Thyroid gland (tissue), 4 donors: Measurements from ENCODE around the gene TXN.

ENCODE experiments used
- CTCF ChIP-seq, 6 experiments: fragments of 200-600 bp in 3 of 6; fragments of 450-650 bp in 3 of 6; sonication (generic) in 3 of 6; IDR thresholded peaks; one replicate each; pipeline ENCODE4 v1.5.1; 2016 to 2019; ENCODE audit warnings: antibody characterized with exemption in 6 of 6, mild to moderate bottlenecking in 2 of 6, inconsistent platforms in 1 of 6, moderate library complexity in 1 of 6
- POLR2A ChIP-seq, 2 donors: fragments of 450-650 bp; IDR thresholded peaks; one replicate each; pipeline ENCODE4 v1.6.1; 2017; ENCODE audit warnings: antibody characterized with exemption in 2 of 2, mild to moderate bottlenecking in 2 of 2, moderate library complexity in 1 of 2

GRCh38 chr9:110197330-110198187 is 58.7 kb downstream of the TXN start:
- no peak for TF ChIP-seq POLR2A (IDR thresholded peaks at IDR 0.05)
- no peak for TF ChIP-seq CTCF (IDR thresholded peaks at IDR 0.05)
